Adrenal gland (tissue), 5 donors: ENCODE results near the gene GRIA2.

Source experiments
- POLR2A ChIP-seq, 2 donors: fragments of 450-650 bp; IDR thresholded peaks; one replicate each; pipeline ENCODE4 v1.6.1; 2017; ENCODE audit warnings: antibody characterized with exemption in 2 of 2, mild to moderate bottlenecking in 2 of 2, moderate library complexity in 1 of 2
- TF ChIP-seq, protein P1 (sequence below), 6 experiments: fragments of 450-650 bp in 4 of 6; fragments of 200-600 bp in 2 of 6; sonication (generic) in 1 of 6; IDR thresholded peaks; 1 replicate in 5 of 6; 2 replicates in 1 of 6; pipeline versions ENCODE4 v1.5.1 to v1.8.0; 2016 to 2021; ENCODE audit warnings: antibody characterized with exemption in 6 of 6, mild to moderate bottlenecking in 2 of 6, moderate library complexity in 1 of 6
- donor health status: DM: no; HTN: no; CAD: no.

DNA sequence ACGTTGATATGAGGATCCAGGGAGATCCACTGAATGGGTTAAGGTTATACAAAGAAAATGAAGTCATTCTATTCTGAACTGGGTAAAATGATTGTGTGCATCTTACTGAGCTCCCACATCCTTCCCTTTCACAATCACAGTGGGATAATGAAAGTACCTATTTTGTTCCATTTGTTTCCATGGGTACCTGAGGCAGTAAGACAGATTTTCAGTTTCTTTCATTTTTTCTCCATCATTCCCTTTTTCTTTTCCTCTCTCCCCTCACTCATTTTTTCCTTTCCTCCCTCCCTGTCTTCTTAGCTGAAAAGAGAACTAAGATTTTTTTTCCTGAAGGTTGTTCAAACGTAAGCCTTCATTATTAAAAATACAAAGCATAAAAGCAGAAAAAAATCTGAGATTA lies 4.6 kb downstream of the GRIA2 start:
- no peak for TF ChIP-seq POLR2A (IDR thresholded peaks at IDR 0.05)
- TF ChIP-seq, protein P1, sequence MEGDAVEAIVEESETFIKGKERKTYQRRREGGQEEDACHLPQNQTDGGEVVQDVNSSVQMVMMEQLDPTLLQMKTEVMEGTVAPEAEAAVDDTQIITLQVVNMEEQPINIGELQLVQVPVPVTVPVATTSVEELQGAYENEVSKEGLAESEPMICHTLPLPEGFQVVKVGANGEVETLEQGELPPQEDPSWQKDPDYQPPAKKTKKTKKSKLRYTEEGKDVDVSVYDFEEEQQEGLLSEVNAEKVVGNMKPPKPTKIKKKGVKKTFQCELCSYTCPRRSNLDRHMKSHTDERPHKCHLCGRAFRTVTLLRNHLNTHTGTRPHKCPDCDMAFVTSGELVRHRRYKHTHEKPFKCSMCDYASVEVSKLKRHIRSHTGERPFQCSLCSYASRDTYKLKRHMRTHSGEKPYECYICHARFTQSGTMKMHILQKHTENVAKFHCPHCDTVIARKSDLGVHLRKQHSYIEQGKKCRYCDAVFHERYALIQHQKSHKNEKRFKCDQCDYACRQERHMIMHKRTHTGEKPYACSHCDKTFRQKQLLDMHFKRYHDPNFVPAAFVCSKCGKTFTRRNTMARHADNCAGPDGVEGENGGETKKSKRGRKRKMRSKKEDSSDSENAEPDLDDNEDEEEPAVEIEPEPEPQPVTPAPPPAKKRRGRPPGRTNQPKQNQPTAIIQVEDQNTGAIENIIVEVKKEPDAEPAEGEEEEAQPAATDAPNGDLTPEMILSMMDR (IDR thresholded peaks at IDR 0.05) = no peak
